ENCODE results near the gene FCN1. TPM values are rescaled to one million over a fixed set of nuclear protein-coding genes. Genes with fewer than 3 reads are reported as not detected.
"Not testable (repeated sequence)": the region's sequence is repeated elsewhere in the genome, so short reads cannot be mapped to it uniquely, and the experiment has no call there.

FCN1 gene
- total and polyA plus RNA-seq, 2 donors, result 1.9 to 3.6 TPM

DNA sequence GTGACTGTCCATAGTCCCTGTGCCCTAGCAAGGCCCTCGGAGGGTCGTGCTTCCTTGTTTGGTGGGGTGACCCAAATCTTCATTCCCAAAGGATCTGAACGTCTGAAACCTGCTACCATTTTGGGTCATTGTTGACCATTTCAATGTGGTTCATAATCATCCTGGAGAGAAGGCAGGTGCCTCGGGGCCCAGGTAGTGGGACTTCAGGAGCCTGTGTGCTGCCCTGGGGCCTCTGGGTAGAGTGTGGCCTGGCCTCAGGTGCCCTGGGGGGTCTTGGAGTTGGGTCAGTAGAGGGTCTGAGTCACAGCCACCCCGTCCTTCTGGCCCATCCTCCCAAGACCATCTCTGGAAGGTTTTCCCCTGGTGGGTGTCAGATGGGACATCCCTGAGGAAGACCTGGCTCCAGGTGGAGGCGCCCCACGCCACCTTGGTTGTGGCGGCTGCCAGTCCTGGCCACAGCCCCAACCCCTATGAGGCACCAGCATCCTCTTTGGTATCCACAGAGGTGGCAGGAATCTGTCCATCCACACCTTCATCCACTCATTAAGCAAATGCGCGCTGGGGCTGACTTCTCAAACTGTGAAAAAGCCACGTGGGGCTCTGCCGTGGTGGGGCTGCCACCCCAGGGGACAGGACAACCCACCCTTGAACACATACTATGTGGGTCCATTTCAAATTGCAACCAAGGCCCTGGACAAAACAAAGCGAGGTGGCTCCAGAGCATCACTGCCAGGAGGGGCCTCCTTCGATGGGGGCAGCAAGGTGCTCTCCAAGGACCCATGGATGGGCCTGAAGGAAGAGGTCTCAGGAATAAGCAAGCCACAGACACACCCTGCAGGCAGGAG, 41.6 kb upstream of the FCN1 start:
- Histone ChIP-seq H3K36me3 (ENCODE audit: insufficient read depth) (no peaks in the 10 kb centered on the region), H3K27ac (ENCODE audit: low read depth) (no peak overlapping the region), H3K4me3 (ENCODE audit: low read depth, low read length) (no peak overlapping the region), H3K4me1 (ENCODE audit: insufficient read depth) (no peaks in the 10 kb centered on the region)
- DNase-seq (ENCODE audit: extremely low spot score), result no peak
- WGBS, result 93% methylated on average over 14 of the region's 14 CpGs

GRCh38 chr9:134957945-134958227, 40.2 kb upstream of the FCN1 start:
- Histone ChIP-seq H3K4me3 (ENCODE audit: low read depth, low read length) (no peak overlapping the region), H3K4me1 (ENCODE audit: insufficient read depth) (no peaks in the 10 kb centered on the region), H3K27ac (ENCODE audit: low read depth) (no peak overlapping the region), H3K36me3 (ENCODE audit: insufficient read depth) (no peaks in the 10 kb centered on the region)
- 95% methylated on average over 2 of the region's 2 CpGs for WGBS
- DNase-seq (ENCODE audit: extremely low spot score), result no peak

- no peak overlapping the region for H3K27ac ChIP-seq (ENCODE audit: low read depth)
- H3K4me3 ChIP-seq (ENCODE audit: low read depth, low read length), result no peak overlapping the region
- no peak for DNase-seq (ENCODE audit: extremely low spot score)
- WGBS, result 61% methylated on average over 9 of the region's 9 CpGs
- no peaks in the 10 kb centered on the region for H3K4me1 ChIP-seq (ENCODE audit: insufficient read depth)
- no peaks in the 10 kb centered on the region for H3K36me3 ChIP-seq (ENCODE audit: insufficient read depth)
Measured at GRCh38 chr9:134957165-134957944, 39.6 kb upstream of the FCN1 start.

- not testable (repeated sequence) for H3K27ac ChIP-seq (ENCODE audit: low read depth); H3K4me3 ChIP-seq (ENCODE audit: low read depth, low read length); DNase-seq (ENCODE audit: extremely low spot score); H3K4me1 ChIP-seq (ENCODE audit: insufficient read depth); H3K36me3 ChIP-seq (ENCODE audit: insufficient read depth)
- WGBS, result 92% methylated on average over 6 of the region's 6 CpGs
Measured at GRCh38 chr9:134956387-134956786, 38.7 kb upstream of the FCN1 start.

DNA sequence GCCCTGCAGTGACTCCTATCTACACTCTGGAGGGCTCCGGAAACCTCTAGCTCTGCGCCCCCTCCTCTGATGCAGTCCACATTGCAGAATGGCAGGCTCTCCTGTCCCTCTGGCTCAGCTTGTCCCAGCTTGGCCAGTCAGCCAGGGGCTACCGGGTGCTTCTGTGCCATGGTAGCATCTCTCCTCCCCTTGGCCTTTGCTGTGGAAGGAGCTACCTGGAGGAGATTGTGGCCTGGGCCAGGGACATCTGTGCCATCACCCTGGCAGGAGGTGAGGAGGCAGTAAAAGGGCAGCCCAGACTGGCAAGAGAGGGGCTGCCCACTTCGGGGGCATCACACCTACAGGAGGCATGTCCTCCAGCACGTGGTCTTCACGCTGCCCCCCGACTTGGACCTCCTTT, 38.1 kb upstream of the FCN1 start:
- H3K4me1 ChIP-seq (ENCODE audit: insufficient read depth), result no peaks in the 10 kb centered on the region
- DNase-seq (ENCODE audit: extremely low spot score), result no peak
- WGBS, result 91% methylated on average over 7 of the region's 7 CpGs
- H3K4me3 ChIP-seq (ENCODE audit: low read depth, low read length), result no peak overlapping the region
- no peaks in the 10 kb centered on the region for H3K36me3 ChIP-seq (ENCODE audit: insufficient read depth)
- no peak overlapping the region for H3K27ac ChIP-seq (ENCODE audit: low read depth)

- H3K36me3 ChIP-seq (ENCODE audit: insufficient read depth), result no peaks in the 10 kb centered on the region
- 95% methylated on average over 1 of the region's 1 CpG for whole genome bisulfite sequencing
- no peak for DNase-seq (ENCODE audit: extremely low spot score)
Measured at GRCh38 chr9:134955156-134955555, 37.4 kb upstream of the FCN1 start.

DNA sequence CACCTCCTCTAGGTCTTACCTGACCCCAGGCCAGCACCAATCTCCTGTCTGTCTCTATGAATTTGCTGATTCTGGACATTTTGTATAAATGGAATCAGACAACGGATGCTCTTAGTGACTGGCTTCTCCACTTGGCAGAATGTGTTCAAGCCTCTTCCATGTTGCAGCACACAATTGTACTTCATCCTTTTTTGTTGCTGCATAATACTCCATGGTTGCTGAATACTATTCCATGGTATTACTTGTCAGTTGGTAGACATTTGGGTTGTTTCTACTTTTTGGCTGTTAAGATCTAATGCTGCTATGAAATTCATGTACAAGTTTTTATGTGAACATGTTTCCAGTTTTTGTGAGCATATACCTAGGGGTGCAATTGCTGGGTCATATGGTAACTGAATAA, 34.3 kb upstream of the FCN1 start:
- Histone ChIP-seq H3K27ac (ENCODE audit: low read depth) (no peak overlapping the region), H3K4me3 (ENCODE audit: low read depth, low read length) (no peak overlapping the region), H3K4me1 (ENCODE audit: insufficient read depth) (no peaks in the 10 kb centered on the region), H3K36me3 (ENCODE audit: insufficient read depth) (no peaks in the 10 kb centered on the region)
- no peak for DNase-seq (ENCODE audit: extremely low spot score)
- WGBS, result 93% methylated on average over 1 of the region's 1 CpG

More at GRCh38 chr9:134955156-134955555, 37.4 kb upstream of the FCN1 start:
- H3K27ac ChIP-seq (ENCODE audit: low read depth), result no peak overlapping the region
- no peaks in the 10 kb centered on the region for H3K4me1 ChIP-seq (ENCODE audit: insufficient read depth)
- H3K4me3 ChIP-seq (ENCODE audit: low read depth, low read length), result no peak overlapping the region

- no peak for DNase-seq (ENCODE audit: extremely low spot score)
- WGBS, result 92% methylated on average over 11 of the region's 11 CpGs
- no peaks in the 10 kb centered on the region for H3K4me1 ChIP-seq (ENCODE audit: insufficient read depth)
- no peaks in the 10 kb centered on the region for H3K36me3 ChIP-seq (ENCODE audit: insufficient read depth)
- no peak overlapping the region for H3K27ac ChIP-seq (ENCODE audit: low read depth)
- no peak overlapping the region for H3K4me3 ChIP-seq (ENCODE audit: low read depth, low read length)
Measured at GRCh38 chr9:134951461-134951860, 33.7 kb upstream of the FCN1 start.

- DNase-seq (ENCODE audit: extremely low spot score), result no peak
- Histone ChIP-seq H3K27ac (ENCODE audit: low read depth) (no peak overlapping the region), H3K36me3 (ENCODE audit: insufficient read depth) (no peaks in the 10 kb centered on the region), H3K4me3 (ENCODE audit: low read depth, low read length) (no peak overlapping the region), H3K4me1 (ENCODE audit: insufficient read depth) (no peaks in the 10 kb centered on the region)
- 88% methylated on average over 21 of the region's 21 CpGs for WGBS
Measured at GRCh38 chr9:134950386-134951210, 32.9 kb upstream of the FCN1 start.

DNA sequence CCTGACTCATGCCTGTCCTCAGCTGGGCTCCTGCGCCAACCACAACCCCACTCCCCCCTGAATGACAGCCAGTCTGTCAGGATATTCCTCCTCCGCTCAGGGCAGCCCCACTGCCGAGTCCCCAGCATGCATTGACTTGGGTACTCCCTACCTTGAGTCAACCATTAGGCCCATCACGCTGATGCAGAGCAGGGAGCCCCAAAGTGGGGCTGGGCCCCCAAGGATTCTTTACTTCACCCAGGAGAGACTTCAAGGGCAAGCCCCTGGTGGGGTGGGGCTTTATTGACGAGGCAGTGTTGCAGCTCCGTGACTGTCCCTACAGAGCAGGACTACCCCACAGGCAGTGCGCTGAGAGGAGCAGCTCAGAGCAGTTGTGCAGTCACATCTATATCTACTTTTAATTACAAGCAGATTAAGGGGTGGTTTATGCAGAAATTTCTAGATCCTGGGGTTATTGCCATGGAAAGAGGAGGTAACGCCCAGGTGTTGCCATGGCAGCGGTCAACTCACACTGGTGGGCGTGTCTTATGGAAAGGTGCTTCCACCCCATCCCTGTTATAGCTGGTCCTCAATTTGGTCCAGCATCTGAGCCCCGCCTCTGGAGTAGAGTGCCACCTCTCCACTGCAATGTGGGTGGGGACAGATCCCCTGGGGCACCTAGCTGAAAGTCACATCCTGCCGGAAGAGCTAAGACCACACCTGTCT, 32.1 kb upstream of the FCN1 start:
- no peak overlapping the region for H3K27ac ChIP-seq (ENCODE audit: low read depth)
- 83% methylated on average over 12 of the region's 12 CpGs for whole genome bisulfite sequencing
- no peaks in the 10 kb centered on the region for H3K4me1 ChIP-seq (ENCODE audit: insufficient read depth)
- H3K36me3 ChIP-seq (ENCODE audit: insufficient read depth), result no peaks in the 10 kb centered on the region
- H3K4me3 ChIP-seq (ENCODE audit: low read depth, low read length), result no peak overlapping the region
- no peak for DNase-seq (ENCODE audit: extremely low spot score)

- no peak overlapping the region for H3K4me3 ChIP-seq (ENCODE audit: low read depth, low read length)
- 90% methylated on average over 11 of the region's 11 CpGs for WGBS
- H3K27ac ChIP-seq (ENCODE audit: low read depth), result no peak overlapping the region
- DNase-seq (ENCODE audit: extremely low spot score), result no peak
- H3K4me1 ChIP-seq (ENCODE audit: insufficient read depth), result no peaks in the 10 kb centered on the region
- H3K36me3 ChIP-seq (ENCODE audit: insufficient read depth), result no peaks in the 10 kb centered on the region
Measured at GRCh38 chr9:134948149-134948548, 30.4 kb upstream of the FCN1 start.

- H3K27ac ChIP-seq (ENCODE audit: low read depth), result no peak overlapping the region
- 49% methylated on average over 26 of the region's 26 CpGs for WGBS
- DNase-seq (ENCODE audit: extremely low spot score), result no peak
Measured at GRCh38 chr9:134947265-134947955, 29.7 kb upstream of the FCN1 start.

GRCh38 chr9:134946663-134947062, 29.0 kb upstream of the FCN1 start:
- no peak overlapping the region for H3K4me3 ChIP-seq (ENCODE audit: low read depth, low read length)
- no peaks in the 10 kb centered on the region for H3K36me3 ChIP-seq (ENCODE audit: insufficient read depth)
- H3K27ac ChIP-seq (ENCODE audit: low read depth), result no peak overlapping the region
- DNase-seq (ENCODE audit: extremely low spot score), result no peak
- no peaks in the 10 kb centered on the region for H3K4me1 ChIP-seq (ENCODE audit: insufficient read depth)

More at GRCh38 chr9:134947265-134947955, 29.7 kb upstream of the FCN1 start:
- Histone ChIP-seq H3K4me3 (ENCODE audit: low read depth, low read length) (no peak overlapping the region), H3K4me1 (ENCODE audit: insufficient read depth) (no peaks in the 10 kb centered on the region), H3K36me3 (ENCODE audit: insufficient read depth) (no peaks in the 10 kb centered on the region)
